GM23338 (cell line): Measurements from ENCODE around the gene ANKFN1. TPM values are rescaled to one million over a fixed set of nuclear protein-coding genes. Genes with fewer than 3 reads are reported as not detected.

Experiments used
- ATAC-seq: fragments of 200-7000 bp; cut with Tn5 transposase; 3 replicates; pipeline ENCODE4 v1.9.1; 2020
- DNase-seq: peaks from one replicate; pipeline ENCODE4 v3.0.0-alpha.2; 2015; ENCODE audit warnings: low spot score
- H2AFZ ChIP-seq: fragments of 200-600 bp; sonication (generic); 2 replicates; pipeline ENCODE4 v1.8.0; 2016; ENCODE audit warnings: antibody characterized with exemption, mild to moderate bottlenecking, moderate library complexity
- H3F3A ChIP-seq: fragments of 200-600 bp; sonication (generic); replicated peaks from 2 replicates; pipeline ENCODE4 v1.8.0; 2017; ENCODE audit warnings: antibody characterized with exemption, mixed run types, low read depth
- H3K27ac ChIP-seq: fragments of 200-600 bp; sonication (generic); 2 replicates; pipeline ENCODE4 v1.6.1; 2016; ENCODE audit warnings: low read depth
- H3K27me3 ChIP-seq: fragments of 200-600 bp; sonication (generic); 2 replicates; pipeline ENCODE4 v1.8.0; 2016; ENCODE audit warnings: mild to moderate bottlenecking, mixed run types, moderate library complexity; ENCODE audit not compliant: insufficient read depth
- H3K36me3 ChIP-seq: fragments of 200-600 bp; sonication (generic); 2 replicates; pipeline ENCODE4 v1.8.0; 2016; ENCODE audit warnings: mild to moderate bottlenecking; ENCODE audit not compliant: insufficient read depth
- H3K4me1 ChIP-seq: fragments of 200-600 bp; sonication (generic); 2 replicates; pipeline ENCODE4 v1.8.0; 2016; ENCODE audit warnings: mild to moderate bottlenecking, moderate library complexity; ENCODE audit not compliant: insufficient read depth
- H3K4me2 ChIP-seq: fragments of 200-600 bp; sonication (generic); 2 replicates; pipeline ENCODE4 v1.7.1; 2017; ENCODE audit warnings: mixed run types
- H3K4me3 ChIP-seq: fragments of 200-600 bp; sonication (generic); 2 replicates; pipeline ENCODE4 v1.6.1; 2016; ENCODE audit warnings: mixed run types
- H3K79me2 ChIP-seq: fragments of 200-600 bp; sonication (generic); replicated peaks from 2 replicates; pipeline ENCODE4 v1.8.0; 2017; ENCODE audit warnings: mild to moderate bottlenecking; ENCODE audit not compliant: insufficient read depth
- H3K9me2 ChIP-seq: fragments of 200-600 bp; sonication (generic); 2 replicates; pipeline ENCODE4 v1.8.0; 2017; ENCODE audit not compliant: insufficient read depth
- H4K20me1 ChIP-seq: fragments of 200-600 bp; sonication (generic); replicated peaks from 2 replicates; pipeline ENCODE4 v1.8.0; 2017; ENCODE audit warnings: mild to moderate bottlenecking; ENCODE audit not compliant: insufficient read depth
- H3K27ac Mint-ChIP-seq: 2 replicates; pipeline ENCODE4 v1.8.0; 2020; ENCODE audit warnings: inconsistent platforms, mild to moderate bottlenecking, moderate library complexity, mixed read lengths
- H3K27me3 Mint-ChIP-seq: 3 replicates; pipeline ENCODE4 v1.8.0; 2022; ENCODE audit warnings: low read depth, mild to moderate bottlenecking, moderate library complexity, mixed read lengths, inconsistent platforms; ENCODE audit not compliant: insufficient read depth, poor library complexity
- H3K36me3 Mint-ChIP-seq: 3 replicates; pipeline ENCODE4 v1.8.0; 2021; ENCODE audit warnings: low read depth, mild to moderate bottlenecking, inconsistent platforms, moderate library complexity, mixed read lengths
- H3K4me1 Mint-ChIP-seq: 3 replicates; pipeline ENCODE4 v1.8.0; 2020; ENCODE audit warnings: mild to moderate bottlenecking, inconsistent platforms, mixed read lengths
- H3K4me3 Mint-ChIP-seq: 3 replicates; pipeline ENCODE4 v1.8.0; 2021; ENCODE audit warnings: moderate library complexity, mild to moderate bottlenecking, inconsistent platforms, mixed read lengths
- H3K9me3 Mint-ChIP-seq: 3 replicates; pipeline ENCODE4 v1.8.0; 2020; ENCODE audit warnings: moderate library complexity, mild to moderate bottlenecking, inconsistent platforms, mixed read lengths
- CREB1 ChIP-seq: fragments of 250-450 bp; sonication (Bioruptor Pico); IDR thresholded peaks from 2 replicates; pipeline ENCODE4 v1.5.0; 2020; ENCODE audit warnings: low read depth, mild to moderate bottlenecking, moderate library complexity
- CTCF ChIP-seq, 2 experiments: fragments of 200-600 bp in 1 of 2; sonication (generic) in 1 of 2; conservative IDR thresholded peaks; 2 replicates each; pipeline versions ENCODE4 v1.5.1 to v1.6.1; 2016 to 2017; ENCODE audit warnings: antibody characterized with exemption in 2 of 2, low read depth in 2 of 2, mild to moderate bottlenecking in 2 of 2, moderate library complexity in 1 of 2
- ETS1 ChIP-seq: IDR thresholded peaks from 2 replicates; pipeline ENCODE4 v1.6.1; 2016; ENCODE audit warnings: antibody characterized with exemption
- EZH2 ChIP-seq: fragments of 200-600 bp; sonication (generic); IDR thresholded peaks from one replicate; pipeline ENCODE4 v1.8.0; 2017; ENCODE audit warnings: antibody characterized with exemption, mild to moderate bottlenecking, low read depth; ENCODE audit not compliant: unreplicated experiment
- EZH2phosphoT487 ChIP-seq: fragments of 200-600 bp; sonication (generic); IDR thresholded peaks from one replicate; pipeline ENCODE4 v1.8.1; 2018; ENCODE audit warnings: antibody characterized with exemption; ENCODE audit not compliant: unreplicated experiment
- JUNB ChIP-seq: IDR thresholded peaks from one replicate; pipeline ENCODE4 v1.6.1; 2016; ENCODE audit warnings: antibody characterized with exemption; ENCODE audit not compliant: unreplicated experiment
- NANOG ChIP-seq: IDR thresholded peaks from 2 replicates; pipeline ENCODE4 v1.6.1; 2016; ENCODE audit warnings: antibody characterized with exemption, borderline replicate concordance
- POLR2AphosphoS5 ChIP-seq: IDR thresholded peaks from 2 replicates; pipeline ENCODE4 v1.6.1; 2016; ENCODE audit warnings: antibody characterized with exemption, low read depth
- REST ChIP-seq: IDR thresholded peaks from one replicate; pipeline ENCODE4 v1.6.1; 2018; ENCODE audit warnings: antibody characterized with exemption; ENCODE audit not compliant: unreplicated experiment
- STAT1 ChIP-seq: IDR thresholded peaks from one replicate; pipeline ENCODE4 v1.6.1; 2016; ENCODE audit warnings: antibody characterized with exemption; ENCODE audit not compliant: unreplicated experiment
- ZNF114 ChIP-seq: fragments of 250-450 bp; sonication (Bioruptor Pico); IDR thresholded peaks from 2 replicates; pipeline ENCODE4 v1.5.0; 2020; ENCODE audit warnings: mild to moderate bottlenecking, moderate library complexity
- ZNF331 ChIP-seq: fragments of 250-450 bp; sonication (Bioruptor Pico); IDR thresholded peaks from 2 replicates; pipeline ENCODE4 v1.5.0; 2020; ENCODE audit warnings: low read depth, mild to moderate bottlenecking, moderate library complexity
- ZNF462 ChIP-seq: fragments of 250-450 bp; sonication (Bioruptor Pico); IDR thresholded peaks from 2 replicates; pipeline ENCODE4 v1.5.0; 2020; ENCODE audit warnings: mild to moderate bottlenecking, moderate library complexity
- polyA plus RNA-seq: library from polyadenylated mRNA; unstranded; fragments of >200 nt; fragmentation: Nextera tagmentation; extraction: Ambion mirVana; gene quantifications from 2 replicates; pipeline ENCODE4 v1.2.1, GENCODE V29; 2016
- total RNA-seq: library from RNA; depleted of rRNA; stranded (reverse); fragments of >200 nt; shearing (Covaris generic); gene quantifications from 2 replicates; pipeline ENCODE4 v1.2.3, GENCODE V29; 2014

The ANKFN1 gene
- total and polyA plus RNA-seq, 2 experiments from 2014 or later = not detected

- Histone ChIP-seq H4K20me1 (no peaks in the 10 kb centered on the region), H3K4me2 (no peak overlapping the region), H3K27me3 (no peaks in the 10 kb centered on the region), H3F3A (no peaks in the 10 kb centered on the region), H3K9me2 (peaks cover 4% of the 10 kb centered on the region; the same call in 1 of the 2 replicates), H3K4me3 (no peak overlapping the region), H3K36me3 (no peaks in the 10 kb centered on the region), H3K79me2 (no peaks in the 10 kb centered on the region), H3K4me1 (no peaks in the 10 kb centered on the region), H2AFZ (no peak overlapping the region), H3K27ac (no peak overlapping the region)
- DNase-seq (no peak), ATAC-seq (no peak)
- H3K4me3 Mint-ChIP-seq = no peak overlapping the region
- H3K36me3 Mint-ChIP-seq = no peaks in the 10 kb centered on the region
- H3K27me3 Mint-ChIP-seq = no peaks in the 10 kb centered on the region
- H3K27ac Mint-ChIP-seq = no peak overlapping the region
- TF ChIP-seq ZNF331 (CRISPR knock-in tag) (no peak), JUNB (no peak), EZH2phosphoT487 (no peak), EZH2 (no peak), CTCF (conservative IDR thresholded peaks at IDR 0.05; ENCODE audit: low read depth in 2 of 2) (no peak), NANOG (no peak), ZNF114 (CRISPR knock-in tag) (no peak), POLR2AphosphoS5 (no peak), REST (no peak), ZNF462 (CRISPR knock-in tag) (no peak), CREB1 (no peak), STAT1 (no peak), ETS1 (no peak)
- no peaks in the 10 kb centered on the region for H3K4me1 Mint-ChIP-seq
- H3K9me3 Mint-ChIP-seq = no peaks in the 10 kb centered on the region
Measured at GRCh38 chr17:56290101-56290801, 137.0 kb downstream of the ANKFN1 start.
